SU-DHL-6 (cell line): ENCODE data around the gene PEX12.

ENCODE experiments used
- CTCF ChIP-seq: fragments of 200-600 bp; sonication (generic); IDR thresholded peaks from one replicate; pipeline ENCODE4 v1.5.1; 2017; ENCODE audit warnings: antibody characterized with exemption, mild to moderate bottlenecking, low read length, moderate library complexity; ENCODE audit not compliant: insufficient read depth, poor library complexity, severe bottlenecking
- EZH2phosphoT487 ChIP-seq: fragments of 200-600 bp; sonication (generic), shearing (Covaris generic); conservative IDR thresholded peaks from 2 replicates; pipeline ENCODE4 v1.6.1; 2018; ENCODE audit warnings: mild to moderate bottlenecking, antibody characterized with exemption, low read length, moderate library complexity, mixed read lengths

- TF ChIP-seq CTCF (no peak), EZH2phosphoT487 (no peak)
Measured at GRCh38 chr17:35616536-35616935, 38.2 kb upstream of the PEX12 start.
